Ovary (tissue), 3 donors: ENCODE data around the gene ARID4A.

ENCODE experiments used
- POLR2A ChIP-seq: fragments of 450-650 bp; IDR thresholded peaks from one replicate; pipeline ENCODE4 v1.6.1; 2017; ENCODE audit warnings: antibody characterized with exemption, mild to moderate bottlenecking, moderate library complexity
- TF ChIP-seq, protein P1 (sequence below), 3 donors: fragments of 450-650 bp in 2 of 3; fragments of 200-600 bp in 1 of 3; IDR thresholded peaks; one replicate each; pipeline versions ENCODE4 v1.5.1 to v1.8.0; 2016 to 2022; ENCODE audit warnings: antibody characterized with exemption in 3 of 3, mild to moderate bottlenecking in 1 of 3
- donor health status: DM: no; HTN: no; CAD: no.

- TF ChIP-seq, protein P1, sequence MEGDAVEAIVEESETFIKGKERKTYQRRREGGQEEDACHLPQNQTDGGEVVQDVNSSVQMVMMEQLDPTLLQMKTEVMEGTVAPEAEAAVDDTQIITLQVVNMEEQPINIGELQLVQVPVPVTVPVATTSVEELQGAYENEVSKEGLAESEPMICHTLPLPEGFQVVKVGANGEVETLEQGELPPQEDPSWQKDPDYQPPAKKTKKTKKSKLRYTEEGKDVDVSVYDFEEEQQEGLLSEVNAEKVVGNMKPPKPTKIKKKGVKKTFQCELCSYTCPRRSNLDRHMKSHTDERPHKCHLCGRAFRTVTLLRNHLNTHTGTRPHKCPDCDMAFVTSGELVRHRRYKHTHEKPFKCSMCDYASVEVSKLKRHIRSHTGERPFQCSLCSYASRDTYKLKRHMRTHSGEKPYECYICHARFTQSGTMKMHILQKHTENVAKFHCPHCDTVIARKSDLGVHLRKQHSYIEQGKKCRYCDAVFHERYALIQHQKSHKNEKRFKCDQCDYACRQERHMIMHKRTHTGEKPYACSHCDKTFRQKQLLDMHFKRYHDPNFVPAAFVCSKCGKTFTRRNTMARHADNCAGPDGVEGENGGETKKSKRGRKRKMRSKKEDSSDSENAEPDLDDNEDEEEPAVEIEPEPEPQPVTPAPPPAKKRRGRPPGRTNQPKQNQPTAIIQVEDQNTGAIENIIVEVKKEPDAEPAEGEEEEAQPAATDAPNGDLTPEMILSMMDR (IDR thresholded peaks at IDR 0.05) = no peak
- no peak for TF ChIP-seq POLR2A
Observed at GRCh38 chr14:58398895-58399294, 100.5 kb downstream of the ARID4A start.
